Upper lobe of left lung (tissue), 6 donors: ENCODE measurements around the gene HEATR3. TPM values are rescaled to one million over a fixed set of nuclear protein-coding genes. Genes with fewer than 3 reads are reported as not detected.

ENCODE experiments used
- ATAC-seq, 2 donors: fragments of 200-7000 bp; cut with Tn5 transposase; one replicate each; pipeline ENCODE4 v1.9.1; 2022; ENCODE audit warnings: mild to moderate bottlenecking in 2 of 2, moderate library complexity in 2 of 2; ENCODE audit not compliant: low FRiP score in 2 of 2
- DNase-seq, 2 donors: peaks; one replicate each; pipeline ENCODE4 v3.0.0-alpha.2; 2019 to 2020
- H3K27ac ChIP-seq, 4 donors: fragments of 200-600 bp; sonication (generic); one replicate each; pipeline ENCODE4 v1.5.1; 2016 to 2019
- H3K27me3 ChIP-seq, 4 donors: fragments of 200-600 bp; sonication (generic); one replicate each; pipeline ENCODE4 v1.5.1; 2017 to 2019
- H3K36me3 ChIP-seq, 4 donors: fragments of 200-600 bp; sonication (generic); one replicate each; pipeline ENCODE4 v1.5.1; 2016 to 2019
- H3K4me1 ChIP-seq, 4 donors: fragments of 200-600 bp; sonication (generic); one replicate each; pipeline ENCODE4 v1.5.1; 2018 to 2019
- H3K4me3 ChIP-seq, 4 donors: fragments of 200-600 bp; sonication (generic); one replicate each; pipeline ENCODE4 v1.5.1; 2017 to 2019; ENCODE audit warnings: mild to moderate bottlenecking in 2 of 4, moderate library complexity in 1 of 4
- H3K9me3 ChIP-seq, 4 donors: fragments of 200-600 bp; sonication (generic); one replicate each; pipeline ENCODE4 v1.5.1; 2018 to 2019
- CTCF ChIP-seq, 6 experiments: fragments of 450-650 bp in 4 of 6; fragments of 200-600 bp in 2 of 6; sonication (generic) in 2 of 6; IDR thresholded peaks; one replicate each; pipeline ENCODE4 v1.5.1; 2016 to 2019; ENCODE audit warnings: antibody characterized with exemption in 6 of 6
- EP300 ChIP-seq, 4 donors: sonication (generic); formaldehyde crosslinking; IDR thresholded peaks; one replicate each; pipeline ENCODE4 v1.5.1; 2017; ENCODE audit warnings: antibody characterized with exemption in 4 of 4, control low read depth in 2 of 4
- POLR2A ChIP-seq, 4 donors: fragments of 450-650 bp; IDR thresholded peaks; one replicate each; pipeline ENCODE4 v1.5.1; 2016 to 2017; ENCODE audit warnings: antibody characterized with exemption in 4 of 4, mild to moderate bottlenecking in 2 of 4
- POLR2AphosphoS5 ChIP-seq, 2 donors: sonication (generic); formaldehyde crosslinking; IDR thresholded peaks; one replicate each; pipeline ENCODE4 v1.5.1; 2017; ENCODE audit warnings: antibody characterized with exemption in 2 of 2
- WGBS, 2 donors: methylation state at CpG; one replicate each; pipeline ENCODE4 v1.1.5; 2017 to 2018; 5-methylcytosine and 5-hydroxymethylcytosine counted together
- total RNA-seq, 6 donors: library from RNA; depleted of rRNA in 4 of 6; stranded (reverse); fragments of >200 nt in 4 of 6; gene quantifications; one replicate each; pipeline versions ENCODE4 v1.1.0 to v1.2.1, GENCODE V29; 2016 to 2021
- donor health status: DM: no; HTN: no; CAD: no; lungs with moderate emphysema.
- donor health status: DM: no; HTN: yes; CAD: no; lungs with severe emphysema.

HEATR3 gene, protein sequence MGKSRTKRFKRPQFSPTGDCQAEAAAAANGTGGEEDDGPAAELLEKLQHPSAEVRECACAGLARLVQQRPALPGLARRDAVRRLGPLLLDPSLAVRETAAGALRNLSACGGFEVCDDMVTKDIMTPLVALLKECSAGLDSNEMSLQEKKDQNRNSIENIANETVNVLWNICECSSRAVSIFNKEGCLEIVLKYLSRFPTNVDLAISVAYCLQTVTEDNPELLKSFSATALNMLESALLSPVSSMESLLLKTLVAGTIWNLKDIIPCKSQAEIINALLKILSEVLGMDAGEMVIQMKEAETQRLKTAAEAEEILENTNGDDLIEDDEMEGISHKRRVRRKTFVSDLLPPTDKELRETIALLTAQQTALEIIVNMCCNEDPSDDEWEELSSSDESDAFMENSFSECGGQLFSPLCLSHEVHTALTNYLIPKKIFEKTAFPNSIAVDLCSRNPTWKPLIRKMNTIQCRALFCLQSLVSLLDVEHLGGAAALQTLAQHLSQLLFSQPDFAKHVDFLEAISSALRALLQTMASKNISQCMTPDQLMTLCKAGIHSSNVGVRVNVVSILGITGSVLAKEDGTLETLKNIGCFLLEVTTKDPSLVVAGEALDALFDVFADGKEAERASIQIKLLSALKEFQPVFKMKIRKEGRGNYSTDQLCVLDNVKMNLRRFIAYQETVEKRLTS
- total RNA-seq, result 10 to 100 TPM; 15.0 to 59.7 (median 25.1) TPM

DNA sequence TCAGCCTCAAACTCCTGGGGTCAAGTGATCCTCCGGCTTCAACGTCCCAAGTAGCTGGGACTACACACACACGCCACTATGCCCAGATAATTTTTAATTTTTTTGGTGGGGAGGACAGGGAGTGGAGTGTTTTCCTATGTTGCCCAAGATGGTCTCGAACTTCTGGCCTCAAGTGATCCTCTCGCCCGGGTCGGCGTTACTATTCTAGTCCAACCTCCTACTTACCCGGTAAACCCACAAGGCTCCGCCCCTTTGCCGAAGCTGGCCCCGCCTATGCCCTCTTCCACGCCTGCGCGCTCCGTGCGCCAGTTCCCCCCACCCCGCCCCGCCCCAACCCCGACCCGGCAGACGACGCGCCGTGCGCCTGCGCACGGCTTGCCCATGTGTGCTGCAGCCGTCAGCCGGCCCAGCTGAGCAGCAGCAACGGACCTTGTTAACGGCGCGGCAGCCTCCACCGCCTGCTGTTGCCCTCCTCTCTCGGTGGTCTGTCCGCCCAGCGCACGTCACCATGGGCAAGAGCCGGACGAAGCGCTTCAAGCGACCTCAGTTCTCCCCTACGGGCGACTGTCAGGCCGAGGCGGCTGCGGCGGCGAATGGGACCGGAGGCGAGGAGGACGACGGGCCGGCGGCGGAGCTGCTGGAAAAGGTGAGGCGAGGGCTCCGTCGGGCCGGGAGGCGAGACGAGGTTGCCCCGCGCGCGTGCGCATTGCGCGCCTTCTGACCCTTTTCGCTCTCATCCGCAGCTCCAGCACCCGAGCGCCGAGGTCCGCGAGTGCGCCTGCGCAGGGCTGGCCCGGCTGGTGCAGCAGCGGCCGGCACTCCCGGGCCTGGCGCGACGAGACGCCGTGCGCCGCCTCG, at the start of gene HEATR3:
Gene HEATR3 (plus strand): TSS at position 347 of the 858 bp plus-strand sequence. CDS start 162 bp downstream, at position 509.
- peak within 1 kb of the TSS; percentile 91 to 98 (median 94) for H3K27ac ChIP-seq
- no peaks in the 10 kb centered on the region for H3K27me3 ChIP-seq
- peak within 1 kb of the TSS; percentile 90 to 99 (median 98) for H3K4me3 ChIP-seq
- no peaks in the 10 kb centered on the region for H3K9me3 ChIP-seq
- peak; percentile 94 to 99 for DNase-seq
- peaks cover 0 to 18% (median 13%) of the 10 kb centered on the region in 4 donors for H3K36me3 ChIP-seq
- peaks cover 21 to 27% (median 23%) of the 10 kb centered on the region in 4 donors for H3K4me1 ChIP-seq
- TF ChIP-seq POLR2AphosphoS5 (IDR thresholded peaks at IDR 0.05), result peak; percentile 49 to 64
- TF ChIP-seq EP300 (IDR thresholded peaks at IDR 0.05), result no peak
- peak in 2 of 4 donors; percentile 40 to 72 for TF ChIP-seq POLR2A (IDR thresholded peaks at IDR 0.05)
- peak in 2 of 6 experiments; percentile 37 to 52 for TF ChIP-seq CTCF (IDR thresholded peaks at IDR 0.05)
- peak; percentile 95 to 97 for ATAC-seq
- 5 to 10% methylated on average over 19 to 45 of the region's 91 CpGs for WGBS, 2 donors

- no peak for DNase-seq
- TF ChIP-seq CTCF (IDR thresholded peaks at IDR 0.05) (no peak), POLR2A (IDR thresholded peaks at IDR 0.05) (no peak), EP300 (IDR thresholded peaks at IDR 0.05) (no peak), POLR2AphosphoS5 (IDR thresholded peaks at IDR 0.05) (no peak)
- 89 to 94% methylated on average over 9 of the region's 9 CpGs for WGBS, 2 donors
- Histone ChIP-seq H3K27me3 (no peaks in the 10 kb centered on the region), H3K4me1 (no peaks in the 10 kb centered on the region), H3K36me3 (no peaks in the 10 kb centered on the region), H3K4me3 (no peak overlapping the region), H3K9me3 (no peaks in the 10 kb centered on the region), H3K27ac (no peak overlapping the region)
- no peak for ATAC-seq
These were observed 48.2 kb upstream of the HEATR3 start for GRCh38 chr16:50017553-50017952.

DNA sequence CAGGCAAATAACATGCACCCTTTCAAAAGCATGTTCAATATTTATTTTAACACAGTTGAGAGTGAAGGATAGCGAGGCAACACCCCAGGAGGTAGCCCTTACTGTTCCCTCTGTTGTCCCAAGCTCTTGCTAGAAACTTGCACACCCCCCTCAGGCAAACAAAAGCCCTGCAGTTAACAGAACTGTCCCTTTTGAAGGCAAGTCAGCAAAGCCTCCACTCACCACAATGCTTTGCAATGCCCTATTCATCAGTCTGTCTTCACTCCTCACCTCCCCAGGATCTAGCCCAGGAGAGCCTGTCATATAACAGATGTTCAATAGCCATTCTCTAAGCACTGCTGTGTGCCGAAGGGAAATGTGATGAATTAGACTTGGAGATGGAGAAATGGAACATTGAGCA, 44.2 kb upstream of the HEATR3 start:
- H3K9me3 ChIP-seq, result no peaks in the 10 kb centered on the region
- 23 to 36% methylated on average over 2 of the region's 2 CpGs for WGBS, 2 donors
- no peaks in the 10 kb centered on the region for H3K27me3 ChIP-seq
- peaks cover 10 to 15% (median 12%) of the 10 kb centered on the region in 4 donors for H3K4me1 ChIP-seq
- H3K36me3 ChIP-seq, result no peaks in the 10 kb centered on the region
- H3K4me3 ChIP-seq, result no peak overlapping the region
- TF ChIP-seq CTCF (IDR thresholded peaks at IDR 0.05) (peak in 1 of 6 experiments; percentile 8), POLR2A (IDR thresholded peaks at IDR 0.05) (no peak)
- no peak for ATAC-seq
- DNase-seq, result no peak
- H3K27ac ChIP-seq, result no peak overlapping the region

DNA sequence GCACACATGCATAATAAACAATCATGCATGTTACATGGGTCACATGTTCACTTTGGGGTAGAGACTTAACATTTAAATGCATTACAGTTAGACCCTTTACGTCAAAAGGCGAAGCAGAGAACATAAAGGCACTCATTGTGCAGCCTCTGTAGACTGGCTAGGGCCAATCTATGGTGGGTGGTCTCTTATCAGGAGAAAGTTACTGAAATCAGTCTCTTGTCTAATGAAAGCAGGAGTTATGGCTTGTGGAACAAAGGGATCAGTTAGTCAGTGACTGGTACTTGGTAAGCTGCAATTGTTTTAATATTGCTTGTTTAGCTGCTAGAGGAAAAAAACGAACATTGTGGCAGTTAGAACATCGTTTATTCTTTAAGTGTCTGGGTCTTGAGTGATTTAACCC, 42.1 kb upstream of the HEATR3 start:
- 46 to 49% methylated on average over 4 of the region's 4 CpGs for WGBS, 2 donors
- no peaks in the 10 kb centered on the region for H3K9me3 ChIP-seq
- ATAC-seq (no peak), DNase-seq (no peak)
- H3K36me3 ChIP-seq, result no peaks in the 10 kb centered on the region
- no peaks in the 10 kb centered on the region for H3K27me3 ChIP-seq
- TF ChIP-seq CTCF (IDR thresholded peaks at IDR 0.05) (no peak), POLR2A (IDR thresholded peaks at IDR 0.05) (no peak)
- H3K4me3 ChIP-seq, result no peak overlapping the region
- H3K4me1 ChIP-seq, result peaks cover 17 to 31% (median 23%) of the 10 kb centered on the region in 4 donors
- H3K27ac ChIP-seq, result no peak overlapping the region
